GM12878 (cell line): ENCODE results near the gene SLC1A2.

Experiments
- ATF7 ChIP-seq: fragments of 450-650 bp; IDR thresholded peaks from 2 replicates; pipeline ENCODE4 v1.6.1; 2016; ENCODE audit warnings: low read depth, mild to moderate bottlenecking
- EZH2 ChIP-seq: IDR thresholded peaks from 2 replicates; pipeline ENCODE4 v1.6.1; 2012; ENCODE audit warnings: low read depth, mild to moderate bottlenecking, control low read depth, inconsistent platforms, low read length, borderline replicate concordance; ENCODE audit not compliant: control insufficient read depth
- HDAC6 ChIP-seq: fragments of 200-600 bp; sonication (generic); IDR thresholded peaks from one replicate; pipeline ENCODE4 v1.8.0; 2017; ENCODE audit warnings: antibody characterized with exemption; ENCODE audit not compliant: unreplicated experiment
- PML ChIP-seq: IDR thresholded peaks from 2 replicates; pipeline ENCODE4 v1.6.1; 2012; ENCODE audit warnings: low read length, inconsistent platforms
- POLR2A ChIP-seq: IDR thresholded peaks from 2 replicates; pipeline ENCODE4 v1.6.1; 2011; ENCODE audit warnings: low read depth, mild to moderate bottlenecking, low read length
- RAD21 ChIP-seq: IDR thresholded peaks from 2 replicates; pipeline ENCODE4 v1.6.1; 2011; ENCODE audit warnings: mild to moderate bottlenecking, low read depth, low read length, moderate library complexity; ENCODE audit not compliant: insufficient read depth
- TCF7 ChIP-seq: IDR thresholded peaks from 2 replicates; pipeline ENCODE4 v1.6.1; 2014; ENCODE audit warnings: antibody characterized with exemption, borderline replicate concordance

- no peak for TF ChIP-seq ATF7
- TF ChIP-seq HDAC6 = no peak
- TF ChIP-seq PML = no peak
- TF ChIP-seq RAD21 = no peak
- no peak for TF ChIP-seq POLR2A
- TF ChIP-seq TCF7 = no peak
- no peak for TF ChIP-seq EZH2
Observed at GRCh38 chr11:35290876-35291275, 128.5 kb downstream of the SLC1A2 start.
